Calu3 (cell line): Measurements from ENCODE around the gene MICALL2. TPM values are rescaled to one million over a fixed set of nuclear protein-coding genes. Genes with fewer than 3 reads are reported as not detected.

Source experiments
- BruUV-seq: library from RNA; stranded (reverse); fragments of 400-500 nt; replicated peaks from 2 replicates; lab custom pipeline; 2021; lab: Mats Ljungman, UMichigan
- CTCF ChIA-PET: fragments of 300-600 bp; sonication (Branson Sonifier 250); formaldehyde crosslinking; loops from one replicate; lab custom pipeline; 2022; ENCODE audit warnings: antibody characterized with exemption; lab: Charles Lee
- DNase-seq: peaks from one replicate; pipeline ENCODE4 v3.0.0; 2022
- H3K27ac Mint-ChIP-seq: one replicate; pipeline ENCODE4 v1.8.0; 2022; ENCODE audit warnings: mixed read lengths; ENCODE audit not compliant: unreplicated experiment
- H3K27me3 Mint-ChIP-seq: one replicate; pipeline ENCODE4 v1.8.0; 2022; ENCODE audit warnings: mixed read lengths; ENCODE audit not compliant: unreplicated experiment
- H3K36me3 Mint-ChIP-seq: one replicate; pipeline ENCODE4 v1.8.0; 2022; ENCODE audit warnings: mild to moderate bottlenecking, moderate library complexity, mixed read lengths; ENCODE audit not compliant: insufficient read depth, unreplicated experiment
- H3K4me1 Mint-ChIP-seq: one replicate; pipeline ENCODE4 v1.8.0; 2022; ENCODE audit warnings: mild to moderate bottlenecking, low read depth, mixed read lengths; ENCODE audit not compliant: unreplicated experiment
- H3K4me3 Mint-ChIP-seq: one replicate; pipeline ENCODE4 v1.8.0; 2022; ENCODE audit warnings: mild to moderate bottlenecking, low read depth, moderate library complexity, mixed read lengths; ENCODE audit not compliant: unreplicated experiment
- H3K9me3 Mint-ChIP-seq: one replicate; pipeline ENCODE4 v1.8.0; 2022; ENCODE audit warnings: low read depth, mixed read lengths; ENCODE audit not compliant: unreplicated experiment
- intact Hi-C: fragments of 100-400 bp; cut with micrococcal nuclease; formaldehyde crosslinking; loops from one replicate; pipeline ENCODE4 v1.10.0; 2022; ENCODE audit not compliant: unreplicated experiment
- total RNA-seq: library from RNA; stranded (reverse); gene quantifications from 2 replicates; pipeline ENCODE4 v1.2.3, GENCODE V29; 2022
- TF ChIP-seq, protein P1 (sequence below): fragments of 200-600 bp; IDR thresholded peaks from one replicate; pipeline ENCODE4 v1.8.0; 2022; ENCODE audit warnings: antibody characterized with exemption; ENCODE audit not compliant: unreplicated experiment

MICALL2 gene
- total RNA-seq, 1 experiment from 2014 or later: 162 TPM

DNA sequence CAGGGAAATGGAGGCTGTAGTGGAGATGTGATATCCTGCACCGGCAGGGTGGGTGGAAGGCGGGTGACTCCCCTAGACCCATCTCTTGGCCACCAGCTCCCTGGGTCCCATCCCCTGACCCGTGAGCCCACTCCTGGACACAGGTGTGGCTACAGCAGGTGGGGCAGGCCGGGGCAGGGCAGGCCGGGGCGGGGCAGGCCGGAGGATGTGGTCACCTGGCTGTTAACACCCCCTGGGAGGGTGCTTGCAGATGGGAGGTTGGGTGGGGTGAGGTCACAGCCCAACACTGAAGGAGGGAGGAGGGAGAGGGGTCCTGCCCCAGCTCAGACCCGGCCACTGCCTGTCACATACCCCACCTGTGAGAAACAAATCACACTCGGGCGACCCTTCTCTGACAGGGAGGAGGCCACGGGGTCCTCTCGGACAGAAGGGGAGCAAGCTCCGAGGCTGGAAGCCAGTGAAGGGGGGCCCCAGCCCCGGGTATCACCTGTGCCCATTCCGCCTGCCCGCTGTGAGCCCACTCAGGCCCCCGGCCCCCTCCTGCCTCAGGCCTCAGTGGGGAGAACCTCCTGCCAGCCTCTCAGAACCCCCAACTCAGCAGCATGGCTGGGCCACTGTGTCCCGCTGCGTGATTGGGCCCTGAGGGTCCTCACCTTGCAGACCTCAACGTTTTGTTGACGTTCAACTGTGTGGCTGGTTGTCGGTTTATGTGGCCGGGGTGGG, 74.0 kb downstream of the MICALL2 start:
- intact Hi-C loops: no loop called here
- H3K4me3 Mint-ChIP-seq: no peak overlapping the region
- H3K4me1 Mint-ChIP-seq: no peaks in the 10 kb centered on the region
- H3K9me3 Mint-ChIP-seq: peaks cover 6% of the 10 kb centered on the region
- H3K36me3 Mint-ChIP-seq: no peaks in the 10 kb centered on the region
- CTCF ChIA-PET: interaction anchor here (0.7 to 1.2 kb wide), 2 partner anchors 13 to 19 kb away, joined by 3 to 4 read pairs; no protein-coding TSS in a partner anchor
- no peak for DNase-seq
- peaks cover 65% of the 10 kb centered on the region for H3K27me3 Mint-ChIP-seq
- TF ChIP-seq, protein P1, sequence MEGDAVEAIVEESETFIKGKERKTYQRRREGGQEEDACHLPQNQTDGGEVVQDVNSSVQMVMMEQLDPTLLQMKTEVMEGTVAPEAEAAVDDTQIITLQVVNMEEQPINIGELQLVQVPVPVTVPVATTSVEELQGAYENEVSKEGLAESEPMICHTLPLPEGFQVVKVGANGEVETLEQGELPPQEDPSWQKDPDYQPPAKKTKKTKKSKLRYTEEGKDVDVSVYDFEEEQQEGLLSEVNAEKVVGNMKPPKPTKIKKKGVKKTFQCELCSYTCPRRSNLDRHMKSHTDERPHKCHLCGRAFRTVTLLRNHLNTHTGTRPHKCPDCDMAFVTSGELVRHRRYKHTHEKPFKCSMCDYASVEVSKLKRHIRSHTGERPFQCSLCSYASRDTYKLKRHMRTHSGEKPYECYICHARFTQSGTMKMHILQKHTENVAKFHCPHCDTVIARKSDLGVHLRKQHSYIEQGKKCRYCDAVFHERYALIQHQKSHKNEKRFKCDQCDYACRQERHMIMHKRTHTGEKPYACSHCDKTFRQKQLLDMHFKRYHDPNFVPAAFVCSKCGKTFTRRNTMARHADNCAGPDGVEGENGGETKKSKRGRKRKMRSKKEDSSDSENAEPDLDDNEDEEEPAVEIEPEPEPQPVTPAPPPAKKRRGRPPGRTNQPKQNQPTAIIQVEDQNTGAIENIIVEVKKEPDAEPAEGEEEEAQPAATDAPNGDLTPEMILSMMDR: no peak
- no peak overlapping the region for H3K27ac Mint-ChIP-seq
- BruUV-seq: no TSS peak

Other genes starting within 250 kb of the MICALL2 start
- not detected in 2 replicates for gene UNCX, start 226.6 kb downstream of the MICALL2 start, total RNA-seq
- 177 and 192 TPM in 2 replicates for gene INTS1, start 44.9 kb upstream of the MICALL2 start, total RNA-seq
- 105 and 113 TPM in 2 replicates for gene MAFK, start 71.2 kb upstream of the MICALL2 start, total RNA-seq
- gene TMEM184A, start 96.7 kb upstream of the MICALL2 start, total RNA-seq: 61.9 and 75.8 TPM in 2 replicates
- 64.0 and 67.2 TPM in 2 replicates for gene PSMG3, start 110.6 kb upstream of the MICALL2 start, total RNA-seq
- gene ELFN1, start 210.8 kb upstream of the MICALL2 start, total RNA-seq: 0.27 TPM in 1 of 2 replicates, not detected in the other